Measurements from ENCODE around the gene NRXN3.

NRXN3 gene

DNA sequence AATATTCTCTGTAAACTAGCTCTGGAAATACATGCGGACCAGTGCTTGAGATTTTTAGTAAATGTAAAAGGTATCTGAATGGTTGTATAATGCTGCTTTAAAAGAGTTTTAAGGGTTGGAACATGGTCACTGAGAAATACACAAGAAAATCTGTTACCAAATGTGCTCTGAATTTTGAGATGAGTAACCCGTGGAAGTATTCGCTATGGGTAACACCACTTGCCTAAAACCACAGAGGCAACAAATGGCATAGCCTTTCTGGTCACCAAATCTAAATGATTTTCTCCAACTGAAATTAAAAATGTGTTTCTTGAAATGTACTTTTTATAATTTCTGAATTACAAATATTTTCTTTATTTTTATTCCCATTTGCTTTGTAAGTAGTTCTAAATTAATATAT, 1295.5 kb downstream of the NRXN3 start:
- TF ChIP-seq CTCF (IDR thresholded peaks at IDR 0.05; ENCODE audit: insufficient read depth, low read length, missing control alignments) = no peak
- CTCF ChIA-PET = no interaction called here

DNA sequence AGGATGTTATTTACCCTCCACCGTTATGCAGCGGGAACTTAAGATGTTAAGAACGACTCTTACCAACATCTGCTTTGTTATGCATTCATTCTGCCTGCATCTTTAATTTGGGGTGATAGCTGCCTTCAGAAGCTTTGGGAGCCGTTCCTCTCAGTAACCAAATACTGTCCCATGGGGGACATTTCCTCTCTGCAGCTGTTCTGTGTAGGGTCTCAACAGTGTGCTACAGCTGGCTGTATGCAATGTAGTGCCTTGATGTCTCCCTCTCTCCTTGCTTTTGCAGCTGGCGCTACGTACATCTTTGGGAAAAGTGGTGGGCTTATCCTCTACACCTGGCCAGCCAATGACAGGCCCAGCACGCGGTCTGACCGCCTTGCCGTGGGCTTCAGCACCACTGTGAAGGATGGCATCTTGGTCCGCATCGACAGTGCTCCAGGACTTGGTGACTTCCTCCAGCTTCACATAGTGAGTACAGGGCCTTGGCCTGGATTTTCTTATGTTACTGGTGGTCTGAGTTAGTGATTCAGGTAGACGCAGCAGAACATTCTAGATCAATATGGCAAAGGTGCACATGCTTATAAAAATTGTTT, 1296.9 kb downstream of the NRXN3 start:
- H3K4me3 ChIP-seq (ENCODE audit: low read depth, low read length) = no peak overlapping the region
- ChIA-PET POLR2A (no interaction called here), CTCF (no interaction called here)
- DNase-seq (ENCODE audit: low read depth, low spot score) = no peak
- TF ChIP-seq CTCF (IDR thresholded peaks at IDR 0.05; ENCODE audit: insufficient read depth, low read length, missing control alignments) = no peak

More for the DNA sequence above, 1295.5 kb downstream of the NRXN3 start:
- no peak overlapping the region for H3K4me3 ChIP-seq (ENCODE audit: low read depth, low read length)
- no peak for DNase-seq (ENCODE audit: low read depth, low spot score)
- POLR2A ChIA-PET = no interaction called here

DNA sequence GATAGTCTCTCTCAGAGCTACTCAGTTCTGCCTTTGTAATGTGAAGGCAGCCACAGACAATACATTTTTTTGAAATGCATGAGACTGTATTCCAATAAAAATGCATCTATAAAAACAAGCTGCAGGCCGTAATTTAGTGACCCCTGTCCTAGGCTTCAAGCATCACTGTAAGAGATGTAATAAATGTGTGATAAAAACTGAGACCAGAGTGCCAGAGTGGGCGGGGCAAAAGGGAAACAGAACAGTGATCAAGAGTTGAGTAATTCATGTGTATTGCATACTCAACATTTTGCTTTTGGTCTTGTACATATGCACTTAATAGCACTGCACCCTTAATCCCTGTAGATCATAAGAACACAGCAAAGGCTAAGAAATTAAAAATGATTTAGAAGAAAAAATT, 1297.7 kb downstream of the NRXN3 start:
- POLR2A ChIA-PET = no interaction called here
- no peak for DNase-seq (ENCODE audit: low read depth, low spot score)
- no peak overlapping the region for H3K4me3 ChIP-seq (ENCODE audit: low read depth, low read length)
- no peak for TF ChIP-seq CTCF (IDR thresholded peaks at IDR 0.05; ENCODE audit: insufficient read depth, low read length, missing control alignments)
- CTCF ChIA-PET = no interaction called here

GRCh38 chr14:79468486-79468885, 1298.3 kb downstream of the NRXN3 start:
- no peak for TF ChIP-seq CTCF (IDR thresholded peaks at IDR 0.05; ENCODE audit: insufficient read depth, low read length, missing control alignments)
- DNase-seq (ENCODE audit: low read depth, low spot score) = no peak
- ChIA-PET CTCF (no interaction called here), POLR2A (no interaction called here)
- no peak overlapping the region for H3K4me3 ChIP-seq (ENCODE audit: low read depth, low read length)

DNA sequence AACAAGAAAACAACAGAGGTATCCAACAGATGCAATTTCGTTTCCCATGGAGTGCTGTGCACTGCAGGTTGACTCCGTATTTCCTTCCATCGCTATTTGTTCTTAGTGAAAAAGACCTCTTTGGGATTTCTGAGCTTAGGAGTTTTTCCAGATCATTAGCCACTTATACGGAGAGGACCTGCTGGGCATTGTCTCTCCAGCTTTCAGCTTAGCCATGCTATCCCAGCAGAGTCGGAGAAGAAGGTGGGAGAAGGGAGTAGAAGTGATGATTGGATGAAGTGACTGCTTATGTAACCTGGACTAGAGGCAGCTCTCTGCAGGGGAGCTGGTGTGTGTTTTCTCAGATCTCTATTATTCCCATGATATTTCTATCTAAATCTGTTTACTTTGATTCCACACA, 1303.5 kb downstream of the NRXN3 start:
- TF ChIP-seq CTCF (IDR thresholded peaks at IDR 0.05; ENCODE audit: insufficient read depth, low read length, missing control alignments) = no peak
- H3K4me3 ChIP-seq (ENCODE audit: low read depth, low read length) = no peak overlapping the region
- ChIA-PET POLR2A (no interaction called here), CTCF (no interaction called here)
- DNase-seq (ENCODE audit: low read depth, low spot score) = no peak

DNA sequence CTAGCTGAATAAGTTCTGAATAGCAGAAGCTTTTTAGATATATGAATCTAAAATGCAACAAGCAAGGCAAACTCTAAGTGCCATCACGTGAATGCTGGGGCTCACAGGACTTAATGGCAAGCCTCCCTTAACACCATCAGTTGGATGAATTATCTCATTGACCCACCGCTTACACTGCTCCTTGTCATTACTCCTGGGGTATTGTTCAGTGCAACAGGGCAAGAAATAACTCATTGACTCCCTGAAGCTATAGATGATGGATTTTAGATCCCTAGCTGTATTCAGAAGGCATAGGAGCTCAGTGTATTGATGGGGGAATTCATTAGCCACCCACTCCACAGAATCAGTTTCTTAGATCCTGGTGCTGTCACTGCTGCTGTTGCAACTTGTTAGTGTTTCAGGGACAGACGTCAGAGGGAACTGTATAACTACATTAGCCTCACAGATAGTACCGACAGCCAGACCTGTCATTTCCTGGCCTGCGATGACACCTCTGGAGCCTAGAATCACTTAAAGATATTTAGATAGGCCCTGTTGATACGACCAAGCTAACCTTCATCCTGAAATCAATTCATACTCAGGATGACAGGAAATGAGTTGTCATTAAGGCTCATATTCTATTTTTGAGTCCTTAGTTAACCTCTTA, 1305.8 kb downstream of the NRXN3 start:
- ChIA-PET POLR2A (no interaction called here), CTCF (interaction anchor here (0.9 kb wide), 1 partner anchor 69 kb away, joined by 3 read pairs; no protein-coding TSS in a partner anchor)
- no peak overlapping the region for H3K4me3 ChIP-seq (ENCODE audit: low read depth, low read length)
- TF ChIP-seq CTCF (IDR thresholded peaks at IDR 0.05; ENCODE audit: insufficient read depth, low read length, missing control alignments) = no peak
- no peak for DNase-seq (ENCODE audit: low read depth, low spot score)
